ENCODE results near the gene IL11. TPM values are rescaled to one million over a fixed set of nuclear protein-coding genes. Genes with fewer than 3 reads are reported as not detected.
"Not testable (repeated sequence)": the region's sequence is repeated elsewhere in the genome, so short reads cannot be mapped to it uniquely, and the experiment has no call there.

The IL11 gene
- total RNA-seq, 1 donor from 2014 or later = 10.0 TPM

GRCh38 chr19:55340784-55341147 is 29.5 kb downstream of the IL11 start:
- Mint-ChIP-seq H3K36me3 (peaks cover 19% of the 10 kb centered on the region), H3K27ac (peak overlapping the region; percentile 91), H3K27me3 (ENCODE audit: low read depth) (no peaks in the 10 kb centered on the region), H3K4me1 (peaks cover 24% of the 10 kb centered on the region), H3K9me3 (no peaks in the 10 kb centered on the region), H3K4me3 (peak overlapping the region; percentile 86)
- no peak for TF ChIP-seq CTCF (IDR thresholded peaks at IDR 0.05; ENCODE audit: unreplicated experiment)
- peak in 1 of 2 experiments; percentile 53 for DNase-seq (ENCODE audit: low spot score in 2 of 2, unreplicated experiment in 2 of 2)

GRCh38 chr19:55339889-55340783 is 30.1 kb downstream of the IL11 start:
- Mint-ChIP-seq H3K36me3 (peaks cover 15% of the 10 kb centered on the region), H3K9me3 (no peaks in the 10 kb centered on the region), H3K4me3 (peak overlapping the region; percentile 86), H3K4me1 (peaks cover 19% of the 10 kb centered on the region), H3K27me3 (ENCODE audit: low read depth) (no peaks in the 10 kb centered on the region), H3K27ac (peak overlapping the region; percentile 99)
- no peak for DNase-seq (ENCODE audit: low spot score in 2 of 2, unreplicated experiment in 2 of 2)
- TF ChIP-seq CTCF (IDR thresholded peaks at IDR 0.05; ENCODE audit: unreplicated experiment) = no peak

- Mint-ChIP-seq H3K27ac (peak within 1 kb of the TSS; percentile 99), H3K4me3 (peak within 1 kb of the TSS; percentile 86), H3K27me3 (ENCODE audit: low read depth) (no peaks in the 10 kb centered on the region), H3K4me1 (peaks cover 15% of the 10 kb centered on the region), H3K9me3 (no peaks in the 10 kb centered on the region), H3K36me3 (peaks cover 11% of the 10 kb centered on the region)
- no peak for TF ChIP-seq CTCF (IDR thresholded peaks at IDR 0.05; ENCODE audit: unreplicated experiment)
- DNase-seq (ENCODE audit: low spot score in 2 of 2, unreplicated experiment in 2 of 2) = peak; percentile 100
Measured at GRCh38 chr19:55339105-55339888, 31.0 kb downstream of the IL11 start, which contains the start of gene KMT5C. KMT5C (plus strand) TSS chr19:55339876; CDS start chr19:55341937, 2,061 bp downstream.

GRCh38 chr19:55336101-55336500 is 34.2 kb downstream of the IL11 start:
- TF ChIP-seq CTCF (IDR thresholded peaks at IDR 0.05; ENCODE audit: unreplicated experiment) = no peak
- Mint-ChIP-seq H3K9me3 (no peaks in the 10 kb centered on the region), H3K4me1 (peaks cover 10% of the 10 kb centered on the region), H3K27me3 (ENCODE audit: low read depth) (no peaks in the 10 kb centered on the region), H3K36me3 (no peaks in the 10 kb centered on the region), H3K4me3 (no peak overlapping the region), H3K27ac (no peak overlapping the region)
- no peak for DNase-seq (ENCODE audit: low spot score in 2 of 2, unreplicated experiment in 2 of 2)

- no peak overlapping the region for H3K4me3 Mint-ChIP-seq
Measured at GRCh38 chr19:55333870-55334269, 36.4 kb downstream of the IL11 start.

GRCh38 chr19:55329791-55330190 is 40.5 kb downstream of the IL11 start:
- not testable (repeated sequence) for DNase-seq (ENCODE audit: low spot score in 2 of 2, unreplicated experiment in 2 of 2); H3K4me1 Mint-ChIP-seq; H3K27ac Mint-ChIP-seq; H3K27me3 Mint-ChIP-seq (ENCODE audit: low read depth); H3K4me3 Mint-ChIP-seq; H3K36me3 Mint-ChIP-seq; H3K9me3 Mint-ChIP-seq

More at GRCh38 chr19:55333870-55334269, 36.4 kb downstream of the IL11 start:
- TF ChIP-seq CTCF (IDR thresholded peaks at IDR 0.05; ENCODE audit: unreplicated experiment) = no peak
- Mint-ChIP-seq H3K9me3 (no peaks in the 10 kb centered on the region), H3K27ac (no peak overlapping the region), H3K36me3 (no peaks in the 10 kb centered on the region), H3K4me1 (peaks cover 4% of the 10 kb centered on the region), H3K27me3 (ENCODE audit: low read depth) (no peaks in the 10 kb centered on the region)
- DNase-seq (ENCODE audit: low spot score in 2 of 2, unreplicated experiment in 2 of 2) = no peak

GRCh38 chr19:55328774-55329318 is 41.4 kb downstream of the IL11 start:
- not testable (repeated sequence) for H3K9me3 Mint-ChIP-seq; DNase-seq (ENCODE audit: low spot score in 2 of 2, unreplicated experiment in 2 of 2); H3K27me3 Mint-ChIP-seq (ENCODE audit: low read depth); H3K4me3 Mint-ChIP-seq; H3K27ac Mint-ChIP-seq; H3K36me3 Mint-ChIP-seq; H3K4me1 Mint-ChIP-seq
